Effector memory CD4-positive, alpha-beta T cell (primary cell): ENCODE measurements around the gene ERFL.

Experiments used
- DNase-seq, 3 donors: peaks; one replicate each; pipeline ENCODE4 v3.0.0-alpha.2; 2020
- H3K27ac ChIP-seq: 2 replicates; pipeline ENCODE4 v1.7.0; 2013; ENCODE audit warnings: mild to moderate bottlenecking, low read length, moderate library complexity; ENCODE audit not compliant: insufficient read depth, poor library complexity, severe bottlenecking
- H3K27me3 ChIP-seq: replicated peaks from 2 replicates; pipeline ENCODE4 v1.7.0; 2013; ENCODE audit warnings: mild to moderate bottlenecking, low read length; ENCODE audit not compliant: insufficient read depth, control insufficient read depth, poor library complexity, severe bottlenecking
- H3K36me3 ChIP-seq: 2 replicates; pipeline ENCODE4 v1.7.0; 2013; ENCODE audit warnings: mild to moderate bottlenecking, low read length, moderate library complexity; ENCODE audit not compliant: control insufficient read depth, insufficient read depth
- H3K4me1 ChIP-seq: 2 replicates; pipeline ENCODE4 v1.7.0; 2013; ENCODE audit warnings: low read length, mild to moderate bottlenecking; ENCODE audit not compliant: control insufficient read depth, insufficient read depth, poor library complexity, severe bottlenecking
- H3K4me3 ChIP-seq: 2 replicates; pipeline ENCODE4 v1.7.0; 2013; ENCODE audit warnings: low read length, low read depth, mild to moderate bottlenecking; ENCODE audit not compliant: insufficient read depth, poor library complexity, severe bottlenecking
- H3K9me3 ChIP-seq: 2 replicates; pipeline ENCODE4 v1.7.0; 2013; ENCODE audit warnings: mild to moderate bottlenecking, low read length, moderate library complexity; ENCODE audit not compliant: control insufficient read depth

ERFL gene

DNA sequence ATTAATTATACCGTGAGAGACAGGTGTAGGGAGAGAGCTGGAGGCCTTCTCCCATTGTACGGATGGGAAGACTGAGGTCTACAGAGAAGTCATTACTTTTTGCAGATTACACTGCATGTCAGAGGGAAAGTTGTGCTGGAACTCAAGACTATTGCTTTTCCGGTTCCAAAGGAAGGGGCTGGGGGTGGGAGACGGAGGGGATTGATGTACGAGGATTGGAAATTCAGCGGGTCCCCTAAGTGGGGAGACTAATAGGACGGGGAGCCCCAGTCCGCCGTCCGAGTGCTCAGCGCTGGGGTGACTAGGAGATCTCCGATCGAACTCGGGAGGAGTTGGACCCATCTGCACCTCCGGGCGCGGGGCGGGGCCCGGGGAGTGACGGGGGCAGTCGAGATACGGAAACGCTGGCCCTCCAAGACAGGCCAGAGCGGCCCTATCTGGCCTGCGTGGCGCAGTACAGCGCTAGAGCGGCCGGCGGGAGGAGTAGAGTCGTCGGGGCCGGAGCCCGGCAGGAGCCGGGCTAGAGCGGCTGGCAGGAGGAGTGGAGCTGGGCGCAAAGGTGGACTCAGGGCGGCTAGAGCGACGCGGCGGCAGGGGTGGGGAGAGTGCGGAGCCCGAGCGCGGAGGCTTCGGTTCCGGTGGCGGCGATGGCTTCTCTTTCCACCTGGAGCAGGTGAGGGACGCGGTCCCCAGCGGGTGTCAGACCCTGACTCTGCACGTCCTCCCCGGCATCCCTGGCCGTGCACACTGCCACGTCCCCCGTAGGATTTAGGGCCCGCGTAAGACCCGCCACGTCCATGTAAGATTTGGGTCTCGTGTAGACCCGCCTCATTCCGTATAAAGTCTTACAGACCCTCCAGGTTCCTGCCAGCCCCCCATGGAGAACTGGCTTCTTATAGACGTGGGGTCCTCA is 44.2 kb downstream of the ERFL start:
- Histone ChIP-seq H3K4me3 (peak overlapping the region; percentile 80), H3K9me3 (no peaks in the 10 kb centered on the region), H3K4me1 (peaks cover 77% of the 10 kb centered on the region)

DNA sequence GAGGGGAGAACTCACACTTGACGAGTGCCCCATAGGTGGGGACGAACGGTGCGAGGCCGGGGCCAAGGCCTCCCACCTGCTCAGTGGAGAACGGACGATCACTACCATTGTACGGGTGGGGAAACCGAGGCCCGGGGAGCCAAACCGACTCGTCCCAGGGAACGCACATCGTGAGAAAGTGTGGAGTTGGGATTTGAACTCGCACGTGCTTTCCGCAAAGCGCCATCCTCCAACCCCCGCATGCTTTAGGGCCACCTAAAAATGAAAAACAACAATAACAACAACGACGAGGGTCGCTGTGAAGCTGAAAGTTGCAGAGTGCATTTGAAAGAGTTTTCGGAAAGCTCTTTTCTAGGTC is 44.8 kb downstream of the ERFL start:
- Histone ChIP-seq H3K36me3 (peaks cover 3% of the 10 kb centered on the region), H3K27me3 (no peaks in the 10 kb centered on the region), H3K4me3 (peak overlapping the region; percentile 80), H3K4me1 (peaks cover 77% of the 10 kb centered on the region), H3K9me3 (no peaks in the 10 kb centered on the region), H3K27ac (peak overlapping the region; percentile 92)
- DNase-seq, result no peak

More for the DNA sequence above, 44.2 kb downstream of the ERFL start:
- H3K36me3 ChIP-seq, result peaks cover 7% of the 10 kb centered on the region
- H3K27me3 ChIP-seq, result no peaks in the 10 kb centered on the region
- DNase-seq, result peak; percentile 69 to 76 (median 73)
- peak overlapping the region; percentile 92 for H3K27ac ChIP-seq

DNA sequence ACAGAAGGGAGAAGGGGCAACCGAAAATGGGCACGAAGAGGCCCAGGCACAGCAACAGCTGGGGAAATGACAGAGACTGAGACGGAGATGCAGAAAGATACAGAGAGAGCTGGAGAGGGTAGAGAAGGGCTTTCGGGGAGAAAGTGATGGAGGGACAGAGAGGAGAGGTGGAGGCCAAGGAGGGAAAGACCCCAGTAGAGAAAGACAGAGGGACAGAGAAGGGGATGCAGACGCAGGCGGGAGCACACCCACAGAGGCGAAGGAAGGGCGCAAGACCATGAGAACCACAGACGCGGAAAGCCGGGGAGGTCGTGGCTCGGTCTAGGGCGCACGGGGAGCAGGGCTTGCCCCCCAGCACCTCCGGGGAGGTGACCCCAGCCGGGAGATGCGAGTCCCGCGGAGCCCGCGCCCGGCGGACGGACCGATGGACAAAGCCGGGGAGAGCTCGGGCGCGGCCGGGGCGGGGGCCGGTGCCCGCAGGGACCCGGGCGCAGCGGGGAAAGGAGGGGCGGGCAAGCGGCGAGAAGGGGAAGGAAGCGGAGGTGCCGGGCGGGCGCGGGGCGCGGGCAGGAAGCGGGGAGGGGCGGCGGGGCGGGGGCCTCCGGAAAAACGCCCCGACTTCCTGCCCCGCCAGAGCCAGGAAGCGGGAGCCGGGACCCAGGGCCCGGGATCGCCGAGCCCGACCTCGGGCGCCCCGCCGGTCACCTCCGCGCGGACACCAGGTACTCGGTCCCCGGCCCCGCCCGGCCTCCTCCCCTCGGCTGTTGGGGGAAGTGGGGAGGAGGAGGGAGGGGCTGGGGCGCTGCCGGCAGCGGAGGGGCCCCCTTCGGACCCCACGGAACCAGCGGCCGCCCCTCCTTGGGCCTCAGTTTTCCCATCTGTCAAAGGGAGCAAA is 45.4 kb downstream of the ERFL start, which contains the start of gene ARHGEF1:
ARHGEF1 (plus strand) TSS at position 617 of the 895 bp plus-strand sequence. CDS start 4,899 bp downstream, outside the sequence.
- peak; percentile 32 to 58 (median 43) for DNase-seq
- peak within 1 kb of the TSS; percentile 80 for H3K4me3 ChIP-seq
- H3K4me1 ChIP-seq, result peaks cover 77% of the 10 kb centered on the region
- no peaks in the 10 kb centered on the region for H3K9me3 ChIP-seq
- H3K27ac ChIP-seq, result peak within 1 kb of the TSS; percentile 92
- H3K27me3 ChIP-seq, result no peaks in the 10 kb centered on the region
- H3K36me3 ChIP-seq, result no peaks in the 10 kb centered on the region

DNA sequence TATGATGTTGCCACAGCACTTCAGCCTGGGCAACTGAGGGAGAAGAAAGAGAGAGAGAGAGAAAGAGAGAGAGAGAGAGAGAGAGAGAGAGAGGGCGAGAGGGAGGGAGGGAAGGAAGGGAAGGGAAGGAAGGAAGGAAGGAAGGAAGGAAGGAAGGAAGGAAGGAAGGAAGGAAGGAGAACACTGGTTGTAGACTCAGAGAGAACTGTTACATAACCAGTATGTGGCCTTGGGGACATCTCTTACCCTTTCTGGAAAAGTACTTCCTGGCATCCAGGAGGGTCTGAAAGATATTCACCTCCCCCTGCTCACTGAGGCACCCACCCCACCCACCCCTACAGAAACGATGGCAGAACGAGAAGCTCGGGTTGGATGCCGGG is 47.9 kb downstream of the ERFL start:
- DNase-seq, result no peak
- Histone ChIP-seq H3K4me3 (no peak overlapping the region), H3K27me3 (no peaks in the 10 kb centered on the region), H3K4me1 (peaks cover 78% of the 10 kb centered on the region), H3K36me3 (no peaks in the 10 kb centered on the region), H3K27ac (peak overlapping the region; percentile 7), H3K9me3 (no peaks in the 10 kb centered on the region)

- Histone ChIP-seq H3K4me1 (peaks cover 76% of the 10 kb centered on the region), H3K4me3 (no peak overlapping the region), H3K36me3 (no peaks in the 10 kb centered on the region), H3K27me3 (no peaks in the 10 kb centered on the region), H3K27ac (peak overlapping the region; percentile 30), H3K9me3 (no peaks in the 10 kb centered on the region)
- DNase-seq, result no peak
These were observed 48.5 kb downstream of the ERFL start for GRCh38 chr19:41879670-41880328.

GRCh38 chr19:41879080-41879479 is 49.2 kb downstream of the ERFL start:
- DNase-seq, result no peak
- H3K27ac ChIP-seq, result peak overlapping the region; percentile 80
- H3K27me3 ChIP-seq, result no peaks in the 10 kb centered on the region
- no peaks in the 10 kb centered on the region for H3K36me3 ChIP-seq
- no peak overlapping the region for H3K4me3 ChIP-seq
- H3K9me3 ChIP-seq, result no peaks in the 10 kb centered on the region
- H3K4me1 ChIP-seq, result peaks cover 77% of the 10 kb centered on the region

- H3K4me1 ChIP-seq, result peaks cover 85% of the 10 kb centered on the region
- H3K27ac ChIP-seq, result peak overlapping the region; percentile 80
- no peaks in the 10 kb centered on the region for H3K27me3 ChIP-seq
- no peak overlapping the region for H3K4me3 ChIP-seq
- no peaks in the 10 kb centered on the region for H3K9me3 ChIP-seq
- DNase-seq, result no peak
- H3K36me3 ChIP-seq, result no peaks in the 10 kb centered on the region
These were observed 50.0 kb downstream of the ERFL start for GRCh38 chr19:41877916-41878905.

GRCh38 chr19:41876847-41877832 is 51.1 kb downstream of the ERFL start, which contains the start of gene CD79A:
TSS of gene CD79A (plus strand) at chr19:41877279. CDS start at chr19:41877305, 26 bp downstream.
- Histone ChIP-seq H3K27ac (peak within 1 kb of the TSS; percentile 80), H3K36me3 (no peaks in the 10 kb centered on the region), H3K4me3 (peak within 1 kb of the TSS; percentile 24), H3K27me3 (no peaks in the 10 kb centered on the region), H3K4me1 (peaks cover 90% of the 10 kb centered on the region), H3K9me3 (no peaks in the 10 kb centered on the region)
- no peak for DNase-seq
